Testis (tissue), 3 donors: Measurements from ENCODE around the gene TGM2. TPM values are rescaled to one million over a fixed set of nuclear protein-coding genes. Genes with fewer than 3 reads are reported as not detected.

Source experiments
- DNase-seq: peaks from one replicate; pipeline ENCODE4 v3.0.0-alpha.2; 2019
- H3K27ac ChIP-seq, 2 donors: fragments of 200-600 bp; sonication (generic); one replicate each; pipeline ENCODE4 v1.5.1; 2019
- H3K27me3 ChIP-seq: fragments of 200-600 bp; sonication (generic); one replicate; pipeline ENCODE4 v1.5.1; 2019
- H3K36me3 ChIP-seq: fragments of 200-600 bp; sonication (generic); one replicate; pipeline ENCODE4 v1.5.1; 2017; ENCODE audit warnings: low read depth; ENCODE audit errors: missing control alignments
- H3K4me1 ChIP-seq: fragments of 200-600 bp; sonication (generic); one replicate; pipeline ENCODE4 v1.5.1; 2019
- H3K4me3 ChIP-seq, 2 donors: fragments of 200-600 bp; sonication (generic); one replicate each; pipeline ENCODE4 v1.5.1; 2017 to 2019
- H3K9me3 ChIP-seq: fragments of 200-600 bp; sonication (generic); one replicate; pipeline ENCODE4 v1.5.1; 2017
- POLR2A ChIP-seq: fragments of 450-650 bp; IDR thresholded peaks from one replicate; pipeline ENCODE4 v1.6.1; 2017; ENCODE audit warnings: antibody characterized with exemption, mild to moderate bottlenecking, moderate library complexity
- WGBS, 2 donors: methylation state at CpG; one replicate each; pipeline ENCODE4 v1.1.5; 2018; 5-methylcytosine and 5-hydroxymethylcytosine counted together
- intact Hi-C: fragments of 100-400 bp; cut with DNase I; formaldehyde crosslinking; loops from one replicate; pipeline ENCODE4 v1.15.1; 2023; ENCODE audit warnings: low total_unique reads
- polyA plus RNA-seq: library from polyadenylated mRNA; stranded (reverse); fragments of 350-450 nt; fragmentation: Illumina TruSeq; extraction: RNeasy Lipid Tissue Mini Kit (QIAGEN cat#74804); gene quantifications from one replicate; pipeline ENCODE4 v1.2.3, GENCODE V29; 2014; ENCODE audit warnings: low read depth, low replicate concordance; ENCODE audit not compliant: insufficient read depth
- total RNA-seq, 2 donors: library from RNA; depleted of rRNA; stranded (reverse); fragments of >200 nt; gene quantifications; one replicate each; pipeline ENCODE4 v1.2.3, GENCODE V29; 2016
- TF ChIP-seq, protein P1 (sequence below), 3 experiments: fragments of 450-650 bp in 2 of 3; fragments of 200-600 bp in 1 of 3; sonication (generic) in 1 of 3; IDR thresholded peaks; one replicate each; pipeline ENCODE4 v1.5.1; 2016 to 2019; ENCODE audit warnings: antibody characterized with exemption in 3 of 3, mild to moderate bottlenecking in 2 of 3, moderate library complexity in 1 of 3

TGM2 gene
- total and polyA plus RNA-seq, 3 donors from 2014 or later: 3.2 to 49.0 (median 8.5) TPM

DNA sequence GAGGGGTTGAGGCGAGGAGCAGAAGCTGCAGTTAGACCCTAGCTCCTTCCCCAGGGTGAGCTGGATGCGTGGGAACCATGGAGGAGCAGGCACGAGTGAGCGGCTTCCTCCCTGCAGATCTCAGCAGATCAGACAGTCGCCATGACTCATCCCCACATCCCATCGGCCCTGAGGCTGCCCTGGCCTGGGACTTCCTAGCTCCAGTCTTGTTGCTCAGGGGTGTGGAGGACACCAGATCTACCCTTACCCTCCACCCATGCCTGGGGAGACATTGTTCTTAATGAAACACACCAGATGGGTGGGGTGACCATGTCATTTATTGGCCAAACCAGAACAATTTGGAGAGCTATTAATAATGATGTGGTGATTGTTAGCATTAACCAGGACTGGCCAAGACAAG lies 36.3 kb upstream of the TGM2 start:
- TF ChIP-seq POLR2A: no peak
- TF ChIP-seq, protein P1, sequence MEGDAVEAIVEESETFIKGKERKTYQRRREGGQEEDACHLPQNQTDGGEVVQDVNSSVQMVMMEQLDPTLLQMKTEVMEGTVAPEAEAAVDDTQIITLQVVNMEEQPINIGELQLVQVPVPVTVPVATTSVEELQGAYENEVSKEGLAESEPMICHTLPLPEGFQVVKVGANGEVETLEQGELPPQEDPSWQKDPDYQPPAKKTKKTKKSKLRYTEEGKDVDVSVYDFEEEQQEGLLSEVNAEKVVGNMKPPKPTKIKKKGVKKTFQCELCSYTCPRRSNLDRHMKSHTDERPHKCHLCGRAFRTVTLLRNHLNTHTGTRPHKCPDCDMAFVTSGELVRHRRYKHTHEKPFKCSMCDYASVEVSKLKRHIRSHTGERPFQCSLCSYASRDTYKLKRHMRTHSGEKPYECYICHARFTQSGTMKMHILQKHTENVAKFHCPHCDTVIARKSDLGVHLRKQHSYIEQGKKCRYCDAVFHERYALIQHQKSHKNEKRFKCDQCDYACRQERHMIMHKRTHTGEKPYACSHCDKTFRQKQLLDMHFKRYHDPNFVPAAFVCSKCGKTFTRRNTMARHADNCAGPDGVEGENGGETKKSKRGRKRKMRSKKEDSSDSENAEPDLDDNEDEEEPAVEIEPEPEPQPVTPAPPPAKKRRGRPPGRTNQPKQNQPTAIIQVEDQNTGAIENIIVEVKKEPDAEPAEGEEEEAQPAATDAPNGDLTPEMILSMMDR (IDR thresholded peaks at IDR 0.05): no peak
- DNase-seq: no peak
- 76% methylated on average over 6 of the region's 6 CpGs; no CpG with 5 or more reads in 1 of the 2 donors for WGBS, 2 donors
- Histone ChIP-seq H3K27ac (no peak overlapping the region), H3K36me3 (no peaks in the 10 kb centered on the region), H3K4me3 (no peak overlapping the region), H3K4me1 (no peaks in the 10 kb centered on the region), H3K27me3 (no peaks in the 10 kb centered on the region), H3K9me3 (no peaks in the 10 kb centered on the region)
- intact Hi-C loops: no loop called here

DNA sequence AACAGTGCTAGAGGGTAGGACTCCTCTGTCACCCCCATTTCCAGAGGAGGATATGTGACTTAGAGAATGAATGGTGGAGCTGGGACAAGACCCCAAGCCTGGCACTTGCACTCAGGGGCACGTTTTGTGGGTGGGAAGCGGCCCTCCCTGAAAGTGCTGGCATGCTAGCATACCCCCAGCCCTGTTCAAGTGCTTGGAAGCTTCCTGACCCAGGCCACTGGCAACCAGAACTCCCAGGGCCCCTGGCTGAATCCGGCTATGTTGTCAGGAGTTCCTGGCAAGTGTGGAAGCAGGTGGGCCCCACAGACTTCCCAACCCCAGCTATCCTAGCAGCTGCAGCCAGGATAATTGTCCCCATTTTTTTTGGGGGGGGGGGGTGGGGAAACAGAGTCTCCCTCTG lies 35.6 kb upstream of the TGM2 start:
- intact Hi-C loops: no loop called here
- Histone ChIP-seq H3K9me3 (no peaks in the 10 kb centered on the region), H3K27ac (no peak overlapping the region), H3K36me3 (no peaks in the 10 kb centered on the region), H3K4me3 (no peak overlapping the region), H3K27me3 (no peaks in the 10 kb centered on the region), H3K4me1 (no peaks in the 10 kb centered on the region)
- no peak for TF ChIP-seq POLR2A
- TF ChIP-seq, protein P1 (IDR thresholded peaks at IDR 0.05): no peak
- no peak for DNase-seq
- 93% methylated on average over 3 of the region's 3 CpGs; no CpG with 5 or more reads in 1 of the 2 donors for WGBS, 2 donors

DNA sequence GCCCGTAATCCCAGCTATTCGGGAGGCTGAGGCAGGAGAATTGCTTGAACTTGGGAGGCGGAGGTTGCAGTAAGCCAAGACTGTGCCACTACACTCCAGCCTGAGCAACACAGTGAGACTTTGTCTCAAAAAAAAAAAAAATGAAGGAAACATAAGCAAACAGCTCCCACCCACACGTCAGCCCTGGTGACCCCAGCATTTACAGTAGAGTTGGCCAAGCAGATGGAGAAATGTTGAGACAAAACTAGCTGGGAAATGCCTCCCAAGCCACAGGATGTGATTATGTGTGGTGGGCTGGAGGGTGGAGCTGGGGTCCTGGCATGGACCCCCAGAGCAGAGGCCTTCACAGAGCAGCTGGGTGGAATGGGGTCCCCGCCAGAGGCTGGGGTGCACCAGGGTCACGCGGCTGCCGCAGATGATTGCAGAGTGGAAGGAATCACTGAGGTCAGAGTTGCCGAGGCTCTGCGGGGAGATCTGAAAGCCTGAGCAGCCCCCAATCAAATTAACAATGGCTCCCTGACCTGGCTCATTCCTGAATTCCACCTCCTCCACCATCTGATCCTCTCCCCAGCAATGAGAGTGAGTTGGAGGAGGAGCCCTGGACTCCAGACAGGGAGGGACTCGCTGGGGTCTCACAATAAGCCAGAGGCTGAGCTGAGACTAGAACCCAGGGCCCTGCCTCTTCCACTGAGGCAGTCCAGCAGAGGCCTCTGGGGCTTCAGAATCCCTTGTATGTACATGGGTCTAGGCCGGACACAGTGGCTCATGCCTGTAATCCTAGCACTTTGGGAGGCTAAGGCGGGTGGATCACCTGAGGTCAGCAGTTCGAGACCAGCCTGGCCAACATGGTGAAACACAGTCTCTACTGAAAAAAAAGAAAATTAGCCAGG lies 34.7 kb upstream of the TGM2 start:
- H3K4me1 ChIP-seq: no peaks in the 10 kb centered on the region
- H3K9me3 ChIP-seq: no peaks in the 10 kb centered on the region
- H3K4me3 ChIP-seq: no peak overlapping the region
- no peaks in the 10 kb centered on the region for H3K36me3 ChIP-seq
- no peak overlapping the region for H3K27ac ChIP-seq
- H3K27me3 ChIP-seq: no peaks in the 10 kb centered on the region
- no peak for TF ChIP-seq POLR2A
- TF ChIP-seq, protein P1 (IDR thresholded peaks at IDR 0.05): no peak
- intact Hi-C loops: no loop called here
- 73 to 77% methylated on average over 13 to 14 of the region's 14 CpGs for WGBS, 2 donors
- no peak for DNase-seq

DNA sequence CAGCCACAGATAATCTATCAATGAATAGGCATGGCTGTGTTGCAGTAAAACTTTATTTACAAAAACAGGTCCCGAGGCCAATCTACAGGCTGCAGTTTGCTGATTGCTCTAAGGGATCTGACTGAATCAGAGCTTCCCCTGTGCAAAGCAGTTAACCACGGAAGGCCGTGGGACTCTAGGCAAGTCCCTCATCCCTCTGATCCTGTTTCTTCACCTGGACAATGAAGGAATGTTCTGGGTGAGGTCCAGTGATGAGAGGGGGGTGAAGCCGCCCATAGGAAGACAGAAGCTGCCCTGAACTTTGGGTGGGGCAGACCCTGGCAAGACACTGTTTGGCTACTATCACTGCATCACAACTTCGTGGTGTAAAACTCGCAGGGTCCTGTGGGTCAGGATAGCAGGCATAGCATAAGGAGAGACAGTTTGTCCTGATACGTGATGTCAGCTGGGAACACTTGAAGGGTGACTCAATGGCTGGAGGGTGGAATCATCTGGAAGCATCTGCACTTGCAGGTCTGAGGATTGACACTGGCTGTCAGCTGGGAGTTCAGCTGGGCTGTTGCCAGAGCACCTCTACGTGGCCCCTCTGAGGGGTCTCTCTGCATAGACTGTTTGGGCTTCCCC lies 33.3 kb upstream of the TGM2 start:
- no peak for DNase-seq

More for the DNA sequence above, 33.3 kb upstream of the TGM2 start:
- Histone ChIP-seq H3K27me3 (no peaks in the 10 kb centered on the region), H3K36me3 (no peaks in the 10 kb centered on the region), H3K27ac (no peak overlapping the region), H3K9me3 (no peaks in the 10 kb centered on the region), H3K4me1 (no peaks in the 10 kb centered on the region), H3K4me3 (no peak overlapping the region)
- intact Hi-C loops: no loop called here
- no peak for TF ChIP-seq POLR2A
- TF ChIP-seq, protein P1 (IDR thresholded peaks at IDR 0.05): no peak
- 84 to 88% methylated on average over 8 of the region's 8 CpGs for WGBS, 2 donors
